DND-41 (cell line): ENCODE measurements around the gene FAM237B.
"Not testable (repeated sequence)": the region's sequence is repeated elsewhere in the genome, so short reads cannot be mapped to it uniquely, and the experiment has no call there.

ENCODE experiments used
- CTCF ChIP-seq: IDR thresholded peaks from 2 replicates; pipeline ENCODE4 v1.5.1; 2012; ENCODE audit warnings: borderline replicate concordance, low read length, moderate library complexity, mild to moderate bottlenecking; ENCODE audit not compliant: poor library complexity, severe bottlenecking; ENCODE audit errors: extremely low read depth
- EZH2 ChIP-seq: IDR thresholded peaks from 3 replicates; pipeline ENCODE4 v1.6.1; 2012; ENCODE audit warnings: borderline replicate concordance, low read depth, mild to moderate bottlenecking, moderate library complexity, low read length, inconsistent platforms; ENCODE audit not compliant: severe bottlenecking

- not testable (repeated sequence) for TF ChIP-seq CTCF, EZH2
These were observed 13.8 kb upstream of the FAM237B start for GRCh38 chr7:90334926-90335325.
